ENCODE measurements around the gene VTN.

Gene VTN

GRCh38 chr17:28397687-28398279 lies 27.7 kb upstream of the VTN start:
- Histone ChIP-seq H3K4me3 (ENCODE audit: low read length) (no peak overlapping the region), H3K4me1 (ENCODE audit: low read length) (peaks cover 5% of the 10 kb centered on the region; the same call in 1 of the 2 replicates), H3K27me3 (ENCODE audit: low read depth, low read length) (no peaks in the 10 kb centered on the region), H3K9ac (ENCODE audit: low read length) (no peak overlapping the region), H4K20me1 (ENCODE audit: insufficient read depth, low read length) (no peaks in the 10 kb centered on the region), H3K4me2 (ENCODE audit: low read length) (no peak overlapping the region), H3K79me2 (ENCODE audit: low read length) (no peaks in the 10 kb centered on the region), H2AFZ (ENCODE audit: low read depth, low read length) (no peak overlapping the region), H3K36me3 (replicated peaks; ENCODE audit: low read depth, low read length) (peaks cover 29% of the 10 kb centered on the region), H3K27ac (ENCODE audit: low read length) (no peak overlapping the region), H3K9me3 (ENCODE audit: insufficient read depth, low read length) (no peaks in the 10 kb centered on the region)
- no peak for TF ChIP-seq CTCF (IDR thresholded peaks at IDR 0.05; ENCODE audit: low read depth, low read length)

- no peaks in the 10 kb centered on the region for H3K27me3 ChIP-seq (ENCODE audit: low read depth, low read length)
- H3K36me3 ChIP-seq (replicated peaks; ENCODE audit: low read depth, low read length), result peaks cover 31% of the 10 kb centered on the region
- no peak overlapping the region for H2AFZ ChIP-seq (ENCODE audit: low read depth, low read length)
- H3K9ac ChIP-seq (ENCODE audit: low read length), result no peak overlapping the region
- H3K79me2 ChIP-seq (ENCODE audit: low read length), result no peaks in the 10 kb centered on the region
- H3K4me2 ChIP-seq (ENCODE audit: low read length), result no peak overlapping the region
- no peaks in the 10 kb centered on the region for H3K9me3 ChIP-seq (ENCODE audit: insufficient read depth, low read length)
- peaks cover 5% of the 10 kb centered on the region; the same call in 1 of the 2 replicates for H3K4me1 ChIP-seq (ENCODE audit: low read length)
- TF ChIP-seq EZH2phosphoT487 (IDR thresholded peaks at IDR 0.05; ENCODE audit: low read depth) (no peak), CTCF (IDR thresholded peaks at IDR 0.05; ENCODE audit: low read depth, low read length) (no peak)
- H4K20me1 ChIP-seq (ENCODE audit: insufficient read depth, low read length), result no peaks in the 10 kb centered on the region
- H3K27ac ChIP-seq (ENCODE audit: low read length), result no peak overlapping the region
- no peak overlapping the region for H3K4me3 ChIP-seq (ENCODE audit: low read length)
These were observed 27.2 kb upstream of the VTN start for GRCh38 chr17:28397275-28397674.

- H3K4me3 ChIP-seq (ENCODE audit: low read length), result no peak overlapping the region
- H3K9me3 ChIP-seq (ENCODE audit: insufficient read depth, low read length), result no peaks in the 10 kb centered on the region
- peaks cover 5% of the 10 kb centered on the region; the same call in 1 of the 2 replicates for H3K4me1 ChIP-seq (ENCODE audit: low read length)
- H3K36me3 ChIP-seq (replicated peaks; ENCODE audit: low read depth, low read length), result peaks cover 31% of the 10 kb centered on the region
- H3K79me2 ChIP-seq (ENCODE audit: low read length), result no peaks in the 10 kb centered on the region
- no peak overlapping the region for H3K9ac ChIP-seq (ENCODE audit: low read length)
- no peaks in the 10 kb centered on the region for H3K27me3 ChIP-seq (ENCODE audit: low read depth, low read length)
- H3K4me2 ChIP-seq (ENCODE audit: low read length), result no peak overlapping the region
- no peak overlapping the region for H3K27ac ChIP-seq (ENCODE audit: low read length)
- H4K20me1 ChIP-seq (ENCODE audit: insufficient read depth, low read length), result no peaks in the 10 kb centered on the region
- TF ChIP-seq CTCF (IDR thresholded peaks at IDR 0.05; ENCODE audit: low read depth, low read length) (no peak), EZH2phosphoT487 (IDR thresholded peaks at IDR 0.05; ENCODE audit: low read depth) (no peak)
- no peak overlapping the region for H2AFZ ChIP-seq (ENCODE audit: low read depth, low read length)
These were observed 26.6 kb upstream of the VTN start for GRCh38 chr17:28396635-28397239.

GRCh38 chr17:28395968-28396367 lies 25.9 kb upstream of the VTN start:
- Histone ChIP-seq H3K4me1 (ENCODE audit: low read length) (peaks cover 5% of the 10 kb centered on the region; the same call in 1 of the 2 replicates), H3K9ac (ENCODE audit: low read length) (no peak overlapping the region), H3K27ac (ENCODE audit: low read length) (no peak overlapping the region), H3K9me3 (ENCODE audit: insufficient read depth, low read length) (no peaks in the 10 kb centered on the region), H4K20me1 (ENCODE audit: insufficient read depth, low read length) (no peaks in the 10 kb centered on the region), H2AFZ (ENCODE audit: low read depth, low read length) (no peak overlapping the region), H3K4me2 (ENCODE audit: low read length) (no peak overlapping the region), H3K36me3 (replicated peaks; ENCODE audit: low read depth, low read length) (peaks cover 34% of the 10 kb centered on the region), H3K27me3 (ENCODE audit: low read depth, low read length) (no peaks in the 10 kb centered on the region), H3K4me3 (ENCODE audit: low read length) (no peak overlapping the region), H3K79me2 (ENCODE audit: low read length) (no peaks in the 10 kb centered on the region)
- TF ChIP-seq CTCF (IDR thresholded peaks at IDR 0.05; ENCODE audit: low read depth, low read length), result no peak
- TF ChIP-seq EZH2phosphoT487 (IDR thresholded peaks at IDR 0.05; ENCODE audit: low read depth), result no peak
